Measurements from ENCODE around the gene PSMA2. TPM values are rescaled to one million over a fixed set of nuclear protein-coding genes. Genes with fewer than 3 reads are reported as not detected.

The PSMA2 gene
- total RNA-seq, 4 donors from 2014 or later, result 36.3 to 105 (median 73.2) TPM

- no peak for ATAC-seq
Observed at GRCh38 chr7:42926204-42926603, 5.8 kb downstream of the PSMA2 start.

GRCh38 chr7:42925630-42926029 is 6.3 kb downstream of the PSMA2 start:
- Histone ChIP-seq H3K9me3 (no peaks in the 10 kb centered on the region), H3K4me3 (no peak overlapping the region), H3K4me1 (peaks cover 3 to 35% (median 7%) of the 10 kb centered on the region in 3 donors), H3K27me3 (no peaks in the 10 kb centered on the region), H3K27ac (no peak overlapping the region), H3K36me3 (peaks cover 28 to 70% of the 10 kb centered on the region in 2 donors)
- 92 to 100% methylated on average over 1 of the region's 1 CpG for WGBS, 2 donors (ENCODE audit: low coverage in 1 of 2)
- TF ChIP-seq EP300 (IDR thresholded peaks at IDR 0.05), result no peak
- TF ChIP-seq POLR2AphosphoS5 (IDR thresholded peaks at IDR 0.05), result no peak
- TF ChIP-seq POLR2A (IDR thresholded peaks at IDR 0.05), result no peak
- no peak for TF ChIP-seq CTCF (IDR thresholded peaks at IDR 0.05)
- no peak for ATAC-seq

More at GRCh38 chr7:42926204-42926603, 5.8 kb downstream of the PSMA2 start:
- Histone ChIP-seq H3K9me3 (no peaks in the 10 kb centered on the region), H3K4me1 (peaks cover 8 to 41% (median 11%) of the 10 kb centered on the region in 3 donors), H3K4me3 (no peak overlapping the region), H3K36me3 (peaks cover 23 to 65% of the 10 kb centered on the region in 2 donors), H3K27ac (no peak overlapping the region), H3K27me3 (no peaks in the 10 kb centered on the region)
- WGBS, 2 donors (ENCODE audit: low coverage in 1 of 2), result 78% methylated on average over 4 to 5 of the region's 5 CpGs
- TF ChIP-seq POLR2A (IDR thresholded peaks at IDR 0.05) (no peak), POLR2AphosphoS5 (IDR thresholded peaks at IDR 0.05) (no peak), CTCF (IDR thresholded peaks at IDR 0.05) (no peak), EP300 (IDR thresholded peaks at IDR 0.05) (no peak)

GRCh38 chr7:42924223-42924838 is 7.6 kb downstream of the PSMA2 start:
- Histone ChIP-seq H3K4me3 (no peak overlapping the region), H3K27ac (no peak overlapping the region), H3K27me3 (no peaks in the 10 kb centered on the region), H3K36me3 (peaks cover 33 to 83% of the 10 kb centered on the region in 2 donors), H3K9me3 (no peaks in the 10 kb centered on the region), H3K4me1 (peaks cover 0 to 22% (median 0%) of the 10 kb centered on the region in 3 donors)
- WGBS, 2 donors (ENCODE audit: low coverage in 1 of 2), result 82 to 83% methylated on average over 4 to 5 of the region's 5 CpGs
- no peak for ATAC-seq
- TF ChIP-seq CTCF (IDR thresholded peaks at IDR 0.05), result no peak
- TF ChIP-seq EP300 (IDR thresholded peaks at IDR 0.05), result no peak
- no peak for TF ChIP-seq POLR2AphosphoS5 (IDR thresholded peaks at IDR 0.05)
- no peak for TF ChIP-seq POLR2A (IDR thresholded peaks at IDR 0.05)

- no peak overlapping the region for H3K27ac ChIP-seq
- 80 to 88% methylated on average over 3 of the region's 3 CpGs for WGBS, 2 donors (ENCODE audit: low coverage in 1 of 2)
- peaks cover 0 to under 1% (median 0%) of the 10 kb centered on the region in 3 donors for H3K4me1 ChIP-seq
- no peaks in the 10 kb centered on the region for H3K27me3 ChIP-seq
- H3K36me3 ChIP-seq, result peaks cover 36 to 99% of the 10 kb centered on the region in 2 donors
- no peak for ATAC-seq
- TF ChIP-seq POLR2A (IDR thresholded peaks at IDR 0.05), result no peak
- TF ChIP-seq CTCF (IDR thresholded peaks at IDR 0.05), result no peak
- no peak for TF ChIP-seq POLR2AphosphoS5 (IDR thresholded peaks at IDR 0.05)
- TF ChIP-seq EP300 (IDR thresholded peaks at IDR 0.05), result no peak
- H3K9me3 ChIP-seq, result no peaks in the 10 kb centered on the region
- no peak overlapping the region for H3K4me3 ChIP-seq
Observed at GRCh38 chr7:42922017-42922753, 9.8 kb downstream of the PSMA2 start.
